Upper lobe of right lung (tissue), 1 donor: ENCODE measurements around the gene DCTN3. TPM values are rescaled to one million over a fixed set of nuclear protein-coding genes. Genes with fewer than 3 reads are reported as not detected.
A peak's percentile ranks its signal among the peaks of the same experiment; 100 is the strongest.

Experiments
- ATAC-seq: fragments of 200-7000 bp; cut with Tn5 transposase; one replicate; pipeline ENCODE4 v1.9.1; 2020; ENCODE audit warnings: mild to moderate bottlenecking, moderate library complexity
- DNase-seq: peaks from one replicate; pipeline ENCODE4 v3.0.0-alpha.2; 2020
- H3K27ac ChIP-seq: fragments of 200-600 bp; one replicate; pipeline ENCODE4 v1.8.0; 2022
- H3K27me3 ChIP-seq: fragments of 200-600 bp; one replicate; pipeline ENCODE4 v1.8.0; 2022; ENCODE audit warnings: mild to moderate bottlenecking
- H3K36me3 ChIP-seq: fragments of 200-600 bp; one replicate; pipeline ENCODE4 v1.8.0; 2022
- H3K4me1 ChIP-seq: fragments of 200-600 bp; one replicate; pipeline ENCODE4 v1.8.0; 2022
- H3K4me3 ChIP-seq: fragments of 200-600 bp; one replicate; pipeline ENCODE4 v1.8.0; 2022; ENCODE audit warnings: mild to moderate bottlenecking
- H3K9me3 ChIP-seq: fragments of 200-600 bp; one replicate; pipeline ENCODE4 v1.8.0; 2022
- CTCF ChIP-seq: fragments of 200-600 bp; IDR thresholded peaks from one replicate; pipeline ENCODE4 v1.8.0; 2022; ENCODE audit warnings: antibody characterized with exemption
- intact Hi-C: fragments of 100-400 bp; cut with DNase I; formaldehyde crosslinking; loops from one replicate; pipeline ENCODE4 v1.11.0; 2022
- total RNA-seq: library from RNA; stranded (reverse); fragmentation: NEBNext Ultra II Directional; extraction: Animal tissue kit (Norgen Biotek cat#: 25700); gene quantifications from one replicate; pipeline ENCODE4 v1.2.1, GENCODE V29; 2021
- donor health status: DM: no; HTN: yes; CAD: no; lungs with severe emphysema.

Gene DCTN3
- total RNA-seq, 1 donor from 2014 or later: 59.3 TPM

GRCh38 chr9:34650816-34651215, 30.5 kb upstream of the DCTN3 start:
- DNase-seq: no peak
- Histone ChIP-seq H3K27ac (no peak overlapping the region), H3K9me3 (no peaks in the 10 kb centered on the region), H3K36me3 (peaks cover 18% of the 10 kb centered on the region), H3K4me1 (peaks cover 52% of the 10 kb centered on the region), H3K27me3 (no peaks in the 10 kb centered on the region), H3K4me3 (no peak overlapping the region)
- intact Hi-C loops: no loop called here
- ATAC-seq: no peak
- no peak for TF ChIP-seq CTCF

GRCh38 chr9:34648673-34649072, 28.4 kb upstream of the DCTN3 start:
- H3K36me3 ChIP-seq: peaks cover 18% of the 10 kb centered on the region
- H3K4me3 ChIP-seq: no peak overlapping the region
- H3K4me1 ChIP-seq: peaks cover 40% of the 10 kb centered on the region
- no peak for DNase-seq
- H3K27me3 ChIP-seq: no peaks in the 10 kb centered on the region
- H3K27ac ChIP-seq: no peak overlapping the region
- H3K9me3 ChIP-seq: no peaks in the 10 kb centered on the region
- intact Hi-C loops: no loop called here
- no peak for TF ChIP-seq CTCF
- no peak for ATAC-seq

DNA sequence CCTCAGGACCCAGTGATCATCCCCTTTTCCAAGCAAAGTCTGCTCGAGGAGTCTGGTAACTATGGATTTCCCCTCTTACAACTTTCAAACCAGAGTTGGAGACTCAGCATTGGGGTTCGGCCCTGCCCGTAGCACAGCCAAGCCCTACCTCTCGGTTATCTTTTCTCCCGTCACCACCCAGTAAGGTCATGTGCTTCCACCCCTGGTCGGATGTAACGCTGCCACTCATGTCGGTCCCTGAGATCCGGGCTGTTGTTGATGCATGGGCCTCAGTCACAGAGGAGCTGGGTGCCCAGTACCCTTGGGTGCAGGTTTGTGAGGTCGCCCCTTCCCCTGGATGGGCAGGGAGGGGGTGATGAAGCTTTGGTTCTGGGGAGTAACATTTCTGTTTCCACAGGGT, 27.4 kb upstream of the DCTN3 start:
- no peak for ATAC-seq
- no peaks in the 10 kb centered on the region for H3K9me3 ChIP-seq
- no peaks in the 10 kb centered on the region for H3K27me3 ChIP-seq
- intact Hi-C loops: no loop called here
- H3K4me1 ChIP-seq: peaks cover 31% of the 10 kb centered on the region
- no peak for TF ChIP-seq CTCF
- H3K4me3 ChIP-seq: peak overlapping the region; percentile 81
- H3K27ac ChIP-seq: peak overlapping the region; percentile 86
- peaks cover 18% of the 10 kb centered on the region for H3K36me3 ChIP-seq
- DNase-seq: no peak

GRCh38 chr9:34647084-34647403, 26.7 kb upstream of the DCTN3 start:
- Histone ChIP-seq H3K36me3 (peaks cover 18% of the 10 kb centered on the region), H3K4me1 (peaks cover 26% of the 10 kb centered on the region), H3K27me3 (no peaks in the 10 kb centered on the region), H3K4me3 (peak overlapping the region; percentile 81), H3K9me3 (no peaks in the 10 kb centered on the region), H3K27ac (peak overlapping the region; percentile 86)
- DNase-seq: no peak
- TF ChIP-seq CTCF: no peak
- intact Hi-C loops: no loop called here
- peak; percentile 1 for ATAC-seq

GRCh38 chr9:34646211-34647083, 26.2 kb upstream of the DCTN3 start, which contains the start of gene GALT:
Gene GALT (plus strand): TSS chr9:34646675. CDS start chr9:34646705, 30 bp downstream.
- H3K4me1 ChIP-seq: peaks cover 25% of the 10 kb centered on the region
- intact Hi-C loops: no loop called here
- H3K4me3 ChIP-seq: peak within 1 kb of the TSS; percentile 81
- ATAC-seq (peak; percentile 96), DNase-seq (peak; percentile 98)
- peak within 1 kb of the TSS; percentile 86 for H3K27ac ChIP-seq
- H3K27me3 ChIP-seq: no peaks in the 10 kb centered on the region
- H3K9me3 ChIP-seq: no peaks in the 10 kb centered on the region
- H3K36me3 ChIP-seq: peaks cover 18% of the 10 kb centered on the region
- peak; percentile 29 for TF ChIP-seq CTCF
